Astrocyte of the spinal cord (primary cell): Measurements from ENCODE around the gene ZNF646.
A peak's percentile ranks its signal among the peaks of the same experiment; 100 is the strongest.

ENCODE experiments used
- DNase-seq: peaks from one replicate; pipeline ENCODE4 v3.0.0; 2011; ENCODE audit warnings: low read depth, low spot score
- H3K4me3 ChIP-seq: 2 replicates; pipeline ENCODE4 v1.5.1; 2011; ENCODE audit warnings: low read depth, mild to moderate bottlenecking, low read length, moderate library complexity
- in situ Hi-C: cut with HindIII; loops from 2 replicates; pipeline ENCODE4 v1.10.0; 2017; ENCODE audit warnings: low sequenced_read_pairs
- TF ChIP-seq, protein P1 (sequence below): IDR thresholded peaks from 2 replicates; pipeline ENCODE4 v1.5.1; 2012; ENCODE audit warnings: low read depth, mild to moderate bottlenecking, low read length, inconsistent platforms

The ZNF646 gene

DNA sequence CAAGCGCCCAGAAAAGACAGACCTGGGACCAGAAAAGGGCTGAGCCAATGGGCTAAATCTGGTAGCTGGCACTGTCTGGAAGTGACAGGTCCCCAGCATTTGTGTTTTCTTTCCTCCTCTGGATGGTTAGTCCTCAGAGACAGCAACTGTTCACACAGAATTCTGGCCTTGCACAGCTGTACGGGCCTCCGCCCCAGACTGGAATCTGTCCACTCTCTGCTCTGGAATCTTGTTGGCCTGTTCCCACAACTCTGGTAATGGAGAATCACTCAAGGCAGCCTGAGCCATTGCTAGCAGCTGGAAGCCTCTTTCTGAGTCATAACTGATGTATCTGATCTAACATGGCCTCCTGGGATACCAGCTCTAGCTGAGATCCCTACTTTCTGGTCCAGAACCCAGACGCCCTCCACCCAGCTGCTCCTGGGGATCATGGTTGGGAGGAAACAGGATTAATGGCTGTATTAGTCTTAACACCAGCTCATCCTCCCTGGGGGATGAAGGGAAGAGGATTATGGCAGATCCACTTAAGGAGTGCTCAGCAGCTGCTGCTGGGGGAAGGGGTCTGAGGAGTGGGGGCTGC lies 9.2 kb upstream of the ZNF646 start:
- in situ Hi-C loops, result no loop called here
- TF ChIP-seq, protein P1, sequence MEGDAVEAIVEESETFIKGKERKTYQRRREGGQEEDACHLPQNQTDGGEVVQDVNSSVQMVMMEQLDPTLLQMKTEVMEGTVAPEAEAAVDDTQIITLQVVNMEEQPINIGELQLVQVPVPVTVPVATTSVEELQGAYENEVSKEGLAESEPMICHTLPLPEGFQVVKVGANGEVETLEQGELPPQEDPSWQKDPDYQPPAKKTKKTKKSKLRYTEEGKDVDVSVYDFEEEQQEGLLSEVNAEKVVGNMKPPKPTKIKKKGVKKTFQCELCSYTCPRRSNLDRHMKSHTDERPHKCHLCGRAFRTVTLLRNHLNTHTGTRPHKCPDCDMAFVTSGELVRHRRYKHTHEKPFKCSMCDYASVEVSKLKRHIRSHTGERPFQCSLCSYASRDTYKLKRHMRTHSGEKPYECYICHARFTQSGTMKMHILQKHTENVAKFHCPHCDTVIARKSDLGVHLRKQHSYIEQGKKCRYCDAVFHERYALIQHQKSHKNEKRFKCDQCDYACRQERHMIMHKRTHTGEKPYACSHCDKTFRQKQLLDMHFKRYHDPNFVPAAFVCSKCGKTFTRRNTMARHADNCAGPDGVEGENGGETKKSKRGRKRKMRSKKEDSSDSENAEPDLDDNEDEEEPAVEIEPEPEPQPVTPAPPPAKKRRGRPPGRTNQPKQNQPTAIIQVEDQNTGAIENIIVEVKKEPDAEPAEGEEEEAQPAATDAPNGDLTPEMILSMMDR, result no peak
- DNase-seq, result peak; percentile 94
- no peak overlapping the region for H3K4me3 ChIP-seq

- TF ChIP-seq, protein P1, result no peak
- H3K4me3 ChIP-seq, result no peak overlapping the region
- in situ Hi-C loops, result no loop called here
- no peak for DNase-seq
Measured at GRCh38 chr16:31067342-31067741, 6.9 kb upstream of the ZNF646 start.

- in situ Hi-C loops, result no loop called here
- peak; percentile 83 for DNase-seq
- TF ChIP-seq, protein P1, result no peak
- H3K4me3 ChIP-seq, result peak overlapping the region; percentile 67
Measured at GRCh38 chr16:31071861-31072260, 2.4 kb upstream of the ZNF646 start.

DNA sequence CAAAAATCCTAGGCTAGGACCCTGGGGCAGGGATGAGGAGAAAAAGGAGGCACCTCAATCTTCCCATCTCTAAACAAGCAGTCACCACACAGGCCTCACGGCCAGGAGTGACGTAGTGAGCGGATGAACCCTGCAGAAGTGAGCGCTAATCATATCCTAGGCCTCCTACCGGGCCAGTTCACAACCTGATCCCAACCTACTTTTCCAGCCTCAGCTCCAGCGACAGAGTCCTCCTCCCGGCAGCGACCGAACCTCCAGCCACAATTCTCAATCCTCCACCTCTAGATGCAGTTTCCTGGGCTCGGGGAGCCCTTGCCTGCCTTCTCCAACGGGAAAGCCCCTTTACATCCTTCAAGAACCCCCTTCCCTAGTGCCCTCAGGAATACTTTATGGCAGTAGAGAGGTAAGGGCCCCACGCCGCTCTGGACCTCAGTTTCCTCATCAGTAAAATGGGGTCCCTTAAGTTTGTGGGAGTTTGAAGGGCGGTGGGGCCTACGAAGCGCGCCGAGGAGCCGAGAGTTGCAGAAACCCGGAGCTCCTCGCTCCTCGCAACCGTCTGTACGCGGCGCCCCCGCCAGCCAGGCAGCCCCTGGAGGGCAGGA lies 1.6 kb upstream of the ZNF646 start:
- H3K4me3 ChIP-seq, result peak overlapping the region; percentile 67
- TF ChIP-seq, protein P1, result no peak
- in situ Hi-C loops, result no loop called here
- DNase-seq, result peak; percentile 46

GRCh38 chr16:31073142-31073969 lies 866 bp upstream of the ZNF646 start:
- in situ Hi-C loops, result no loop called here
- TF ChIP-seq, protein P1, result no peak

GRCh38 chr16:31074814-31075183 lies 577 bp downstream of the ZNF646 start:
- in situ Hi-C loops, result no loop called here
- DNase-seq, result no peak
- H3K4me3 ChIP-seq, result peak overlapping the region; percentile 67
- TF ChIP-seq, protein P1, result no peak

More at GRCh38 chr16:31073142-31073969, 866 bp upstream of the ZNF646 start:
- DNase-seq, result peak; percentile 94
- peak overlapping the region; percentile 67 for H3K4me3 ChIP-seq
